HG03108 (cell line): ENCODE results near the gene VWA1.
A peak's percentile ranks its signal among the peaks of the same experiment; 100 is the strongest.
"Not testable (repeated sequence)": the region's sequence is repeated elsewhere in the genome, so short reads cannot be mapped to it uniquely, and the experiment has no call there.

Experiments used
- ATAC-seq: cut with Tn5 transposase; IDR thresholded peaks from one replicate; pipeline ENCODE4 v1.9.1; 2021; ENCODE audit warnings: moderate library complexity; ENCODE audit not compliant: unreplicated experiment

The VWA1 gene

DNA sequence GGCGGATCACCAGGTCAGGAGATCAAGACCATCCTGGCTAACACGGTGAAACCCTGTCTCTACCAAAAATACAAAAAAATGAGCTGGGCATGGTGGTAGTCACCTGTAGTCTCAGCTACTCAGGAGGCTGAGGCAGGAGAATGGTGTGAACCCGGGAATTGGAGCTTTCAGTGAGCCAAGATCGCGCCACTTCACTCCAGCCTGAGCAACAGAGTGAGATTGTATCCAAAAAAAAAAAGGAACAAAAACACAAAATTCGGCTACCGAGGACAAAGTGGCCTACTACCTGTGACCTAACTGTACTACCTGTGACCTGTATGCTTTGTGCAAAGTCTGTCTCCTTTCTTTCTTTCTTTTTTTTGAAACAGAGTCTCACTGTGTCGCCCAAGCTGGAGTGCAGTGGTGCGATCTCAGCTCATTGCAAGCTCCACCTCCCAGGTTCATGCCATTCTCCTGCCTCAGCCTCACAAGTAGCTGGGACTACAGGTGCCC lies 32.5 kb upstream of the VWA1 start:
- not testable (repeated sequence) for ATAC-seq

GRCh38 chr1:1403653-1404052 lies 31.8 kb upstream of the VWA1 start:
- ATAC-seq = no peak

GRCh38 chr1:1406101-1406820 lies 29.2 kb upstream of the VWA1 start:
- no peak for ATAC-seq

DNA sequence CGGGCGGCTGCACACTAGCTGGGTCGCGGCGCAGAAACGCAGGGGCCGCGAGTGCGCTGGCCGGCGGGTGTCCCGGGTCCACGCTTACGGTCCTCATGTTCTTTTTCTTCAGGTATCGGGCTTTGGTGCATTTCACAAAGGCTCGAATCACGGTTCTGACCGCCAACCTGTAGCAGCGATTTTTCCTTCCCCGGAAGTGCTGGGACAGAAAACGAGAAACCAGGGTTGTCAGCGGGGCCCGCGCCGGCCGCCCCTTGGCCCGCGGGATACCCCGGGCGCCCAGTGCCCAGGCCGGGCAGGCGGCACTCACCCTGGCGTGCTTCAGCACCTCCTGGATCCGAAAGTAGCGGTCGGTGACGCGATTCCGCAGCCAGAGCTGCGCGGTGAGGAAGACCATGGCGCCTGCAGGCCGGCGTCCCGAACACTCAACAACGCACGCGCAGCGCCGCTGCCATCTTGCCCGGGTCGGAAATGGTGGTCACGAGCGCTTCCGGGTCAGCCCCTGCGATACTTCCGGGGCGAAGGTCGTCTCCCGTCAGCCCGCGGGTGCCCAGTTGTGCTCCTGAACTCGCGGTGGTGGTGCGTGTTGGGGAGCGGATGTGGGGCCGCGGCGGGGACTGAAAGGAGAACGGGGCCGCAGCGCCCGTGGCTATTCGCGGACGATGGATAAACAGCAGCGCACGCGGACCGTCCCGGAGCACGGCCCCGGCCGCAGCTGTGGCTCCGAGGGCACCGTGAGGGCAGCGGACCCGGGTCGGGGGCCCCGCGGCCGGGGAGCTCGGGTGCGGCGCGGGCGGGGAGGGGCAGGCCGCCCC lies 28.5 kb upstream of the VWA1 start, which contains the start of gene MRPL20:
TSS of gene MRPL20 (minus strand) at position 473 of the 815 bp plus-strand sequence. CDS start at position 397, 76 bp downstream.
- peak; percentile 93 for ATAC-seq

- peak; percentile 6 for ATAC-seq
Observed at GRCh38 chr1:1407636-1408318, 27.7 kb upstream of the VWA1 start.

DNA sequence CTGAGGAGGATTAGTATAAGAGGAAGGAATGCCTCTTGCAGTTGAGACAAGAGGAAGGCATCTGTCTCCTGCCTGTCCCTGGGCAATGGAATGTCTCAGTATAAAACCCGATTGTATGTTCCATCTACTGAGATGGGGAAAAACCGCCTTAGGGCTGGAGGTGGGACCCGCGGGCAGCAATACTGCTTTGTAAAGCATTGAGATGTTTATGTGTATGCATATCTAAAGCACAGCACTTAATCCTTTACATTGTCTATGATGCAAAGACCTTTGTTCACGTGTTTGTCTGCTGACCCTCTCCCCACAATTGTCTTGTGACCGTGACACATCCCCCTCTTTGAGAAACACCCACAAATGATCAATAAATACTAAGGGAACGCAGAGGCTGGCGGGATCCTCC lies 25.3 kb upstream of the VWA1 start:
- ATAC-seq = not testable (repeated sequence)

DNA sequence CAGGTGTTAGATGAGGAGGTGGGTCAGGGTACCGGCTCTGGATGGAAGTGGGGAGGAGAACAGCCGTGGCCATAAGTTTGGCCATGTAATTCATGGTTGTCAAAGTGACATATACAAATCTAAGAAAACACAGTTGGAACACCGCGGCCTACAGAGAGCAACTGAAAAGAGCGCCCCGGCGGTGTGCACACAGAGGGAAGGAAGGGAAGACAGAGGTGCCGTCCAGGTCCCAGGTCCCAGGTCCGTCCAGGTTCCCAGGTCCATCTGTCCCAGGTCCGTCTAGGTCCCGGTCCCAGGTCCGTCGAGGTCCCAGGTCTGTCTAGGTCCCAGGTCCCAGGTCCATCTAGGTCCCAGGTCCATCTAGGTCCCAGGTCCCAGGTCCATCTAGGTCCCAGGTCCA lies 23.9 kb upstream of the VWA1 start:
- no peak for ATAC-seq

GRCh38 chr1:1412311-1412902 lies 23.1 kb upstream of the VWA1 start:
- not testable (repeated sequence) for ATAC-seq

DNA sequence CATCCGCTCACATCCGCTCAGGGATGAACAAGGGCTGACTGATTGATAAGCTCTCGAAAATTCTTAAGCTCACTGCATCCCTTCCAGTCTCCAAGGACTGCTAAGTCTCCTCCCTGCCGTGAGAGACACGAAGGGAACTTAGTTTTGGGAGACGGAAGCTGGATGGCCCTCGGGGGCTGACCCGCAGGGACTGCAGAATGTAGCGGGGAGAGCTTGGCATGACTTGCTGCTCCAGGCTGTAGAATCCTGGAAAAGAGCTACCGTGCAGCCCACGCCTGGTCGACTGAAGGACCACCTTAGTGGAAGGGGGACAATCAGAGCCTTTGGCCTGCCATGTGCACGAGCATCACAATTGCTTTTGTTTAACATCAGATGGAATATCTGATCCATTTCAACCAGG lies 19.7 kb upstream of the VWA1 start:
- no peak for ATAC-seq

GRCh38 chr1:1417396-1417795 lies 18.1 kb upstream of the VWA1 start:
- ATAC-seq = not testable (repeated sequence)

- not testable (repeated sequence) for ATAC-seq
Observed at GRCh38 chr1:1417825-1418463, 17.5 kb upstream of the VWA1 start.

GRCh38 chr1:1418464-1419362 lies 16.8 kb upstream of the VWA1 start:
- ATAC-seq = no peak

GRCh38 chr1:1419363-1419812 lies 16.1 kb upstream of the VWA1 start:
- no peak for ATAC-seq

DNA sequence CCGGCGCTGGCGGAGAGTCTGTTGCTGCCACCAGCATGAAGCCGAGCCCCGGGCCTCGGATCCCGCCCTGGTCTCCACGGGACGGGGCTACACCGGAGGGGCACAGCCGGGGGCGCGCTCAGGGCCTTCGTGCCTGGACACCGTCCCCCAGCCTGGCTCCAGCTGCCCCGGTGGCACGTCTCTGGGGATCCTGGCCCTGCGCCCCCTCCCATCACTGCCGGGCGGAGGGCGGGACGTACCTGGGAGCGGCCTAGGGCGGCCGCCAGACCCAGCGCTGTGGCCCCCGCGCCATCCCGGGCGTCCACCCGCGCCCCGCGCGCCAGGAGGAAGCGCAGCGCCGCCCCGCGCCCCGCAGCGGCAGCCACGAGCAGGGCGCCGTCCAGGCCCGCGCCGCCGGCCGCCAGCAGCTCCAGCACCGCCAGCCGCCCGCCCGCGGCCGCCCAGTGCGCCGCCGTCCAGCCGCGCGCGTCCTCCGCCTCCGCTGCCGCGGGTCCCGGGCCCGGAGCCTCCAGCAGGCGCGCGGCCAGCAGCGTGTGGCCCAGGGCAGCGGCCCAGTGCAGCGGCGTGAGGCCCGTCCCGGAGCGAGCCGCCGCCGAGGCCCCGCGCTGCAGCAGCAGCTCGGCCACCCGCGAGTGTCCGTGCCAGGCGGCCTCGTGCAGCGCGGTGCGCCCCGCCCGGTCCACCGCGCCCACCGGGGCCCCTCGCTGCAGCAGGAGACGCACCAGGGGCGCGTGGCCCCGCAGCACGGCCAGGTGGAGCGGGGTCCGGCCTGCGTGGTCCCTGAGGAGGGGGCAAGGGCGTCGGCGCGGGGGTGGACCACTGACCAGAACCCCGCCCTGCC lies 15.5 kb upstream of the VWA1 start:
- ATAC-seq = no peak

- no peak for ATAC-seq
Observed at GRCh38 chr1:1420654-1421141, 14.8 kb upstream of the VWA1 start.

DNA sequence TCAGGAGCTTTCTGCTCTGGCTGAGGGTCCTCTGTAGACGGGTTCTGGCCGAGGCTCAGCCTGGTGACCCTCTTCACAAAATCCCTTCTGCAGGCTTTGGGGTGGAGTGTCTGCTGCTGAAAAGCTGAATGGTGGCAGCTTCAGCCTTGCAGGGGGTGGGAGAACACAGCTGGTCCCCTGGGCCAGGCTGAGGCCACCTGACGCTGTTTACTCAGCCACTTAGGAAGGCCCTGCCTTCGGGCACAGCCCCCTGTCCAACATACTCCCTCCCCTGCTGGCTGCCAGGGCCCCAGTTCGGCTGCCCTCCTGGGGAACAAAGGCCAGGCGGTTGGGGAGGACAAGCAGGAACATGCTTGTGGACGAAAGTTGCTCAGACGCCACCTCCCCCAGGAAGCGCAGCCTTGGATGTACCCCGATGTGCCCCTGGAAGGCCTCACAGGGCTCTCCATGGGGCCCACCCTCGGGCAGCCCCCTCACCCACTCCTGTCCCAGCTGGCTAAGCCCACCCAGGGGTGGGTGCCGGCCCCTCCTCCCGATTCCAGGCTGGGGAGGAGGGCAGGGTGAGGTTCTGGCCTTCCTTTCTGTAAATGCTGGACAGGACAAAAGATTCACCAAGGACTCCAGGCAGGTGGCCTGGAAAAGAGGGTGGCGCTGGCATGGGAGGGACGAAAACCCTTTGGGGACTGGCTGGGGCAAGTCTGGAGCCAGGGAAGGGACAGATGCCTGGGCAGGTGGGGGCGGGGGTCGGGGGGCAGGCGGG lies 14.2 kb upstream of the VWA1 start, which contains the start of gene ANKRD65:
TSS of gene ANKRD65 (minus strand) at position 130 of the 760 bp plus-strand sequence. CDS start 271 bp downstream, outside the sequence.
- no peak for ATAC-seq

- no peak for ATAC-seq
Observed at GRCh38 chr1:1421907-1422464, 13.5 kb upstream of the VWA1 start.
